NCI-H446 (cell line): ENCODE measurements around the gene LHCGR.

Experiments
- DNase-seq, 2 experiments: peaks; one replicate each; lab custom pipeline; 2025; lab: John Stamatoyannopoulos, UW

The LHCGR gene

DNA sequence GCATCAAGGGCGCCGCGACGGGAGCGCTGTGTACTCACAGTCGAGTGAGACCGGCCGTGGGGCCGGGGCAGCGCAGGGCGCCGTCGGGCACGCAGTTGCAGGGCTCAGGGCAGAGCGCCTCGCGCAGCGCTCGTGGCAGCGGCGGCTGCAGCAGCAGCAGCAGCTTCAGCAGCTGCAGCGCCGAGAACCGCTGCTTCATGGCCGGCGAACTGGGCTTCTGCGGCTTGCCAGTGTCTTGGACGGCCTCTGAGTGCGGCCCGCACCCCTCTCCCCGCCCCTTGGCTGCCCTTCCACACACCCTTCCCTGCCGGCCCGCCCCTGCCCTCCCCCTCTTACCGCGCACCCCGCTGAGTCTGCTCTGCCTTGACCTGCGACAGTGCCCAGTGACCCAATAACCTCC, at the start of gene LHCGR:
TSS of gene LHCGR (minus strand) at position 252 of the 400 bp plus-strand sequence. CDS start at position 199, 53 bp downstream.
- no peak for DNase-seq

DNA sequence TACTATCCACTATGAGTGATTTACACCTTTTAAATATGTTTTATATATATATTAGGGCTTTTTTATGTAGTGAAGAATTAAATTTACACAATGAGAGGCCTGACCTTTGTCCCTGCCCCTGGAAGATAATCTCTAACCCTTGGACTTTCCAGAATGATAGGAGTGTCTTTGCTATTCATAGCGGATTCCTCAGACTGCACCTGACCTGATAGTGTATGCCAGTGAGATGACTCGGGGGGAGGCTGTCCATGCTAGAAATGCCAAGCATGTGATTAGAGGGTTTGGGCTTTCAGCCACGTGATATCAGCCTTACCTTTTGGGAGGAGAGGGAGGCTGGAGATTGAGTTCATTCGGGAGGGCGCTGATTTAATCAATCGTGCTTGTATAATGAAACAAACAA, 44.1 kb upstream of the LHCGR start:
- DNase-seq, result no peak

DNA sequence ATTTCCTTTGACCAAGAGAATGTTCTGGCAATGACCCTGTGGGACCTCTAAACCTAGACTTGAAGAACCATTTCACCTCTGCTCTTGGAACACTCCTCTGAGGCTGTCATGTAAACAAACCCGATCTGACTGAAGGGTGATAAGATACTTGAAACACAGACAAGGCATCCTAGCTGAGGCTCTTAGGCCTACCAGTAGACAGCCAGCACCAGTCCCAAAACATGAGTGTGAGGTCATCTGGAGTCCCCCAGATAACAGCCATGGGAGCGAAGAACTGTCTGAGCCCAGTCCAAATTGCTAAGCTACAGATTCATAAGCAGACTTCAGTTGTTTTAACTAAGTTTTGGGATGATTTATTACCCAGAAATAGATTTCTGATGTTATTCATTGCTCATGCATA, 39.5 kb upstream of the LHCGR start:
- no peak for DNase-seq

DNA sequence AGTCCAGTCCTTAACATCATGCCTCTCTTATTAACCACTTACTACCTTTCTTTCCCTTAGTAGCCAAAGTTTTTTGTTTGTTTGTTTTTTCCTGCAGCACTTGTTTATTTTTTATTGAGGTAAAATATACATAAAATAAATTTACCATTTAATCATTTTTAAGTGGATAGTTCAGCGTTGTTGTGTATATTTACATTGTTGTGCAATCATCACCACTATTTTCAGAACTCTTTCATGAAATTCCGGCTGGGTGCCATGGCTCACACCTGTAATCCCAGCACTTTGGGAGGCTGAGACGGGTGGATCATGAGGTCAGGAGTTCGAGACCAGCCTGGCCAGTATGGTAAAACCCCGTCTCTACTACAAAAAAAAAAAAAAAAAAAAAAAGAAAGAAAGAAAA, 38.1 kb upstream of the LHCGR start:
- DNase-seq, result no peak

DNA sequence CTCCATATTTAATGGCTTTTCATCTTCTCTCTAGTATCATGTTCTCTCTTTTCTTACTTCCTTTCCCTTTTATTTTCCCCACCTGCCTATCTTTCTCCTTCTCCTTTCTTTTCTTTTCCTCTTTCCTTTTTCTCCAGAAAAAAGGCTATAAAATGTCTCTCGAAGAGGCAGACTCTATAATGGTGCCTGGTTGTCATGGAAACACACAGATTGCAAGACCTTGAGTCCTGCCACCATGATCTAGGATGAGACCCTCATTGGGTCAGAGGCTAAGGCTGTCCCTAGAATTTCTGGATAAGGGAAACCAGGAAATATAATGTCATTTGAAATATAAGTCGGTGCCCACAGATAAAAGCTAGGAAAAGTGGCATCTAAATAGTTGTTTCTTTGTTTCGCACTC, 36.5 kb upstream of the LHCGR start:
- DNase-seq, result no peak

DNA sequence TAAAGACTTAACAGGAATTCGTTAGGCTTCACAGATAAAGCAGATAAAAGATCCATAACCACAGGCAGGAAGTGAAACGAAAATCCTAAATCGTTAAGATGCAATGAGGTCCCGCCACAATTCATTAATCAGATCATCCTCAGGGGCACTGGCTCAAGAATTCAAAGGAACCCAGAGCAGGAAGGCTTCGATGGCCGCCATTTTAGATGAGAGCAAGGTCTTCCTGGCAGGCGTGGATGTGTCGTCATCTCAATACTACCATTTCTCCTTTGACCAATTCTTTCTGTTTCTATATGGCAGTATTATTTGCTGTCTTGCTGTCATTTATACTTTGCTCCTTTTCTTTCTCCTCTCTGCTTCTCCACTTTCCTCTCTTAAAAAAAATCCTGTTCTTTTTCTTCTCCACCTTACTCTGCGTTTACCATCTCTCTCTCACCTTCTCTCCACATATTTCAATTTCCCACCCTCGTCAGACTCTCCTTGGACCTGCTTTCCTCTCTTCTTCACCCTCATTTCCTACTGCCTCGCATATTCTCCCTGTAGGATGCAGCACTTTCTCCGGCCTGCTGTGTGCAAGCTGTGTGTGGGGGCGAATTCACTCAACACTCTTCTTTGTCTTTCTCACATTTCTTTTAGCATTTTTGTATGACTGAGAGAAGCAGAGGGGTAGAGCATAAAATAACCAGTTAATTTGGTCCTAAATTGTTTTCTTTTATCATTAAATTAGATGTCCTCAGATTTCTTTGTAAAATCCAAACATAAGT, 35.1 kb upstream of the LHCGR start:
- no peak for DNase-seq

DNA sequence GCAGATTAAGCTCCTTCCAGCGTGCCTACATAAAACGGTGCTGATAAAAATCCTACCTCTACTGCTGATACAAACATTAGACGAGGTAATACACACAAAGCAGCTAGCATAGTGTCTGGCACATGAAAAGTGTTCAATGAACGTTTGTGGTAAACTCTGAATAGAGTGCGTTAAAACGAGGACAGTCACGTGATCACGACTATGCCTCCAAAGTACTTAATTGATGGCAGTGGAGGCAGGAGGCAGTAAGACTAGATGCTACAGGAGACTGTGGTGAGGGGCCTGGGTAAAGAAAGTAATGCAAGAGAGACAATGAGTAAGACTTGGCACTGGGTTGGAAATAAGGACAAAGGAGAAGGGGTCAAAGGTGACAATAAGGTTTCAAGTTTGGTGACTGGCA, 32.1 kb upstream of the LHCGR start:
- DNase-seq, result no peak

DNA sequence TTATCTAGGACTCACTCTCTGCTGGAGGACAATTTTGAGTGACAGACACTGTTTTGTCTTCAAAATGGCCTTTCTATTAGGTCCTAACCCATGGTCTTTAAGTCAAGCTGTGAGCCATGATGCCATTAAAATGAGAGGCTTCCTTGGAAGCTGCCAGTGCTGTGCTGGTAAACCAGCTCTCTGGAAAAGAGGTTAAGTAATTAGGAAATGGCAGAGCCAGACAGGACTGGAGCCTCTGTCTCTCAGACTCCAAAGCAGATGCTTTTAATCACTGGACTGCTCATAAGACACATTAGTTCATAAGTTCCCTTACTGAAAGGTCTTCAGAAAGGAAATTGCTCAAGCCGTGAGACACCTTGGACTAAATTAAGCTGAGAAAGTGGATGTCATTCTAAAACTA, 25.8 kb upstream of the LHCGR start:
- DNase-seq, result no peak

DNA sequence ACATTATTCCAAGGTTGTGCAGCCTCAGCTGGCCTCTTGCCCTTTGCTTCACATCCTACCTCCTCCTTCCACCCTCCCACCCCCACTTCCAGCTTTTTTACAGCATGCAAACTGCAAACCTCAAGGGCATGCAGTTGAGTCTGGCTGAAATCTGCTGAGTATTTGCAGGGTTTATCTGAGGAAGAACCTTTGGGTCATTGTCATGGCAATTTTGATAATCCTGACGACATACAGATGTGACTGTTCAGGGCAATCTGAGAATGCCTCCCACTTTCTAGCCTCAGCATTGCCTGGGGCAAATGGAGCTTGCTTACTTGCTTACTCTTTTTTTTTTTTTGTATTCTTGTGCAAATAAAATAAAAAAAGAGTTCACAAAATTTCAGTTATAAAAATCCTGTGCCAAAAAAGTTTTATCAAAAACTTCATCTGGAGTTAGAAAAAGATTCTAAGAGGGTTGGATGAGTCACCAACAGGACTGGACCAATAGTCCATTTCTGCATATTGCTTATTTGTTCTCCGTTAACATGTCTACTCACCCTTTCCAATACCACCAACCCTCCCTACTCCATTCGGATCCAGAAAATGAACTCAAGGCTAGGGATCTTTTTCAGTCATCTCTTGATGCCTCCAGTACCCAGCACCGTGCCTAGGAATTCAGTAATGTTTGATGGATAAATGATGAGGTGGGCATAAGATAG, 23.6 kb upstream of the LHCGR start:
- DNase-seq, result no peak

DNA sequence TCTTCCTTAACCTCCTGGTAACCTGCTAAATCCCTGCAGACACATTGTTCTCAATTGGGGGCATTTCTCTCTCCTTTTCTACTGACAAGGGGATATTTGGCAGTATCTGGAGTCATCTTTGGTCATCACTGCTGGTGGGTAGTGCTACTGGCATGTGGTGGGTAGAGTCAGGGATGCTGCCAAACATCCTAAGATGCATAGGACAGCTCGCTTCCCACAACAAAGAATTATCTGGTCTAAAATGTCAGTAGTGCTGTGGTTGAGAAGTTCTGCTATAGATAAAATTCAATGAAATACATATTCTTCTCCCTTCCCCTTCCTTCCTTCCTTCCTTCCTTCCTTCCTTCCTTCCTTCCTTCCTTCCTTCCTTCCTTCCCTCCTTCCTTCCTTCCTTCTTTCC, 18.7 kb upstream of the LHCGR start:
- no peak for DNase-seq

DNA sequence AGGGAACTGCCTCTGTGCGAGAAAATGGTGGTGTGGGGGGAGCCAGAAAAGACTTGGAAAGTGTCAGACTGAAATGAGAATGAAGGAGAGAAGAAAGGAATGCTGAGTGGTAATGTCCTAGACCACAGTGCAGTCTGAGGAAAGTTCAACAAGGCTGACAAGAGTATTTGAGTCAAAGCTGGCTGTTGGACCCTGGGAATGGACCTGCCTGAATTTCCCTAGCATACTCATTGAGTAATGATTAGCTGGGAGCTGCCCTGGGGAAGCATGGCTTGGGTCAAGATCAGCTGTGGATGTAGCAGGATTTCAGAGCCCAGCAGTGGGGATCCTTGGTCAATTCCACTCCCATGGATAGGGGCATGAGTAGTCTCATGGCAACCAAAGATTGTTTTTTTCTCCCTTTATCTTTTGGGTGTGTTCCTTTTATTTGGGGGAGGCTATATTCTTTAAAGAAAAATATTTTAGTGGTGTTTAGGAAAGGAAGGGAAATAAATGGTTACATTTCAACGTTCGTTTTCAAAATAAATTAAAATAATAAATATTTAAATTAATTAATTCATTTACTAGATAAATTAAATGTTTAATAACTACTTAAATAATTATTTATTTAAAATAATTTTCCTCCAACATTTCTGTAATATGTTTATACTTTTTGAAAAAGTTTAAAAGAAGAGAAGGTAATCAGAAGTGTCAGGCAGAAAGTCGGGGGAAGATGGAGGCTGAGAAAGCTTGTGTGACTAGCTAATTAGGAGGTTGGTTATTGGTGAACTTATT, 15.9 kb upstream of the LHCGR start:
- DNase-seq, result no peak

DNA sequence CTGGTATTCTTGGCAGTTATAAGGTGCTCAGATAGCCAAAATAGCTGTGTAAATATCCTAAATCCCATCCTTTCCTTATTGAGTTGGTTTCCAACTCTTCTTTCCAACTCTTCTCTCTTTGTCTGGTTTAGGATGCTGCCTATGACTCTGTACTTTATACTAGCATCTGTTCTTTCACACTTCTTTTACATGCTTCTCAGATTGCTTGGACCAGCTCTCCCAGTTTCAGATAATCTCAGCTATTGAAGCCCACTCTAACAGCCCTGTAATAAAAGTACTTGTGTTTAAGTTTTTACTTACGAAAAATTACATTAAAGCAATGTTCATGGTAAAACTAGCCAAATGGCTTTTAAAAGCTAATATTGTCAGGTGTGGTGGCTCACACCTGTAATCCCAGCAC, 14.7 kb upstream of the LHCGR start:
- no peak for DNase-seq

DNA sequence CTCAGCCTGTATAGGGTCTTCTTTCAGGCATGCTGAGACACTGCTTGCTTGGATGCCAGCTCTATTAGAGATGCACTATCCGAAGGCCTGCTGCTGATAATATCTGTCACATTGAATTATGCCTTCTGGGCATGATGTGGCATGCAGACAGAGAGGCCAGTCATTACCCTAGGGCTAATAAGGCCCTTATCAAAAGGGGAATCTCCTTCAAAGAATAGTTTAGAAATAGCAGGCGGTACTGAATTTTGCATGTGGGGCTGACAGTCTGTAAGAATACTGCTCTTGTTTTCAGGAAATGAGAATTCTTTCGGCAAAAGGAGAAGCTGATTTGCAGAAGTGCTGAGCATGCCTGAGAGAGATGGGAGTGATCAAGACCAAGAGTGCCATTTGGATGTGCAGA, 13.1 kb upstream of the LHCGR start:
- DNase-seq, result no peak

DNA sequence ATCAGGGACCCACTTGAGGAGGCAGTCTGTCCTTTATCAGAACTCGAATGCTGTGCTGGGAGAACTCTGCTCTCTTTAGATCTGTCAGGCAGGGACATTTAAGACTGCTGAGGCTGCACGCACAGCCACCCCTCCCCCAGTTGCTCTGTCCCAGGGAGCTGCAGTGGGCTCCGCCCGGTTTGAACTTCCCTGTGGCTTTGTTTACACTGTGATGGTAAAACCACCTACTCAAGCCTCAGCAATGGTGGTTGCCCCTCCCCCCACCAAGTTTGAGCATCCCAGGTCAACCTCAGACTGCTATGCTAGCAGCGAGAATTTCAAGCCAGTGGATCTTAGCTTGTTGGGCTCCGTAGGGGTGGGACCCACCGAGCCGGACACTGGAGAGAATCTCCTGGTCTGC, 11.8 kb upstream of the LHCGR start:
- no peak for DNase-seq

DNA sequence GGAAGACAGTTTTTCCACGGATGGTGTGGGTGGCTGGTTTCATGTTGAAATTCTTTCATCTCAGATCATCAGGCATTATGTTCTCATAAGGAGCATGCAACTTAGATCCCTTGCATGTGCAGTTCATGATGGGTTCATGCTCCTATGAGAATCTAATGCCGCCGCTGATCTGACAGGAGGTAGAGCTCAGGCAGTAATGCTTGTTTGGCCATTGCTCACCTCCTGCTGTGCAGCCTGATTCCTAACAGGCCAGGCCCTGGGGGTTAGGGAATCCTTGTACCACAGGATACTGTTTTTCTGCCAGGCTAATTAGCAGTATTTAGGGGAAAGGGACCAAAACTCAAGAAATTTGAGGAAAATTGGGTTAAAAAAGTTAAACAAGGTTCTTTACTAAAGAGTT, 5.3 kb upstream of the LHCGR start:
- no peak for DNase-seq

DNA sequence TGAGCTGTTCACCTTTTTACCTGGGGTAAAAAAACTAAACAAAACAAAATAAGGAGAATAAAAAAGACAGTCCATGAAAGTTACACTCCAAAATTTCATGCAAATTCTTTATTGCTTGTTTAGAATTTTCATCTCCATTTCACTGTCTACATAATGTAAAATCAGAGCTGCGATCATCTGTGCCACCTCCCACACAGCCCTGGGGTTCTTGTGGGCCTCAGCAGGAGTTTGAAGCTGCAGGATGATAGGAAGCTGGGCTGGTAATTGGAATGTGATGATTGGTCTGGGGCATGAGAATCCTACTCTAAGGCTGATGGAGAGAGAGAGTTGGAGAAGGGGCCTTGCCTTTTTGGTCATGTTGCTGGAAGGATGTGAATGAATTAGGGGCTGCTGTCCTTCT, 4.2 kb upstream of the LHCGR start:
- DNase-seq, result no peak

DNA sequence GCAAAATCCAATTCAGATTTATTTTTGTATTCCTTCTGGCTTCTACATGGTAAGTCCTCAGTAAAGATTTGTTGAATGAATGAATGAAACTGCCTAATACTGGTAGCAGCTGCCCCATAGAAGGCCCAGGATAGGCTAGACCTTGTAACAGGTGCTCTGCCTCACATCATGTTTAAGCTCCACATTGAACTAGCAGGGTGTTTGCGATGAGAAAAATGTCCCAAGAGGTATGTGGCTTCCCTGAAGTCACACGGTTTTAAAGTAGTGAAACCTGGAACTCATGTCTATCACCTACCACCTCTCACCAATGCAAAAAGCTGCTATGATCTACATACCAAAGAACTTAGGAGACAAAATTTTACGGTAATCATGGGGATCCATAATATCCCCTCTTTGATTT, 765 bp upstream of the LHCGR start:
- DNase-seq, result no peak

DNA sequence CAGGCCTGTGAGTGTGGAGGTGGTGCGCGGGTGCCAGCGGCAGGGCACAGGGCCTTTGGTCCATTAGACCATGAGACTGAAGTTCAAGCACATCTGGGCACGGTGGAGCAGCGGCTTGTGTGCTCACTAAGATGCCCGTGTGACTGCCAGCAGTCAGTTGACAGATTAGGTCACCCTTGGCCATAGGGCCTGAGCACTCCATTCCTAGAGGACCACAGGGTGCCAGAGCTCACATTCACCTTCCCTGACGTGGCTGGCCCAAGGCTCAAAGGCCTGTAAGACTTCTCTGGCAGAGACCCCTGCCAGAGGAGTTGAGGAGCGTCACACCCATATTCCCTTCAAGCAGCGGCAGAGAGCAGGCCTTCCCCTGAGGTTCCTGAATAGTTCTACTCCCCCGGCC, 650 bp downstream of the LHCGR start:
- no peak for DNase-seq

DNA sequence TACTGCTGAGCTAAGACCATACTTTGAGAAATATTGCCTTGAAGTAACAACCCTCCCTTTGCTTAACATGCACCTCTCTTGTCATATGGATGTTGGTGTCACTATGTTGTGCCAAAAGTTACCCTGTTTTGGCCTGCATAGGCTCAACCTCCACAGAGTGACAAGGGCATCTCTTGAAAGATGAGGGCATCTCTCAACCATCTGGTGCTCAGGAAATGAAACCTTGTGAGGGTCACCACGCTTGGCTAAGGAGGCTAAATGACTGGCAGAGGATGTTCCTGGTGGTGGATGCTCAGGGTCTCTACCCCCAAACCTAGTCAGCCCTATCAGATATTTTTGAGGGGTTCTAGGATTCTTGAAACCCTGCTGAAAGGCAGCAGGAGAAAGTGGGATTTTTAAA, 2.3 kb downstream of the LHCGR start:
- DNase-seq, result no peak

DNA sequence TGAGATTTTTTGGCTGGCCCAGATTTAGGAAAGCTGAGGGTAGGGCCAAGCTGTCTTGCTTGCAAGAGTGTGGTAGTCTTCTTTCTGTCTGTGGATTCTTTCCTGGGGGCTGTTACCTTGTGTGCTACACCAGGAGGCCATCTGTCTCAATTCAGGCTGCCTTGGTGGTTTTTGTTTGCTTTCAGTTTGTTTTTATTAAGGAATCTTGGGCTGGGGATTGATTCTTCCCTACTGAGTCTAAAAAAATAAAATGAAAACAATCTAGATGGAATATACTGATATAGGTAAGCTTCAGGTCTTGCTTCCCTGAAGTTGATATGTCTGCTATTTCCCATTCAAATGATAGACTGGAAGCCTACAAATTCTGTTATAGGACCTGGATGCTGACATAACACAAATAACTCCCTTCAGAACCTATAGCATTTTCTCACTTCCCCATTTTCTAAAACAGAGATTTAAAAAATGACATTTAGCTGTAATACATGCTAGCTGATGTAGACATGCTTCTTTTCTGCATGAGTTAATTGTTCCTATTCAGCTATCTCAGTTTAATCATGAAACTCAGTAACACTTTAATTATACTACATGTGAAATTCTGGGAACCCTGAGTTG, 5.3 kb downstream of the LHCGR start:
- DNase-seq, result no peak

DNA sequence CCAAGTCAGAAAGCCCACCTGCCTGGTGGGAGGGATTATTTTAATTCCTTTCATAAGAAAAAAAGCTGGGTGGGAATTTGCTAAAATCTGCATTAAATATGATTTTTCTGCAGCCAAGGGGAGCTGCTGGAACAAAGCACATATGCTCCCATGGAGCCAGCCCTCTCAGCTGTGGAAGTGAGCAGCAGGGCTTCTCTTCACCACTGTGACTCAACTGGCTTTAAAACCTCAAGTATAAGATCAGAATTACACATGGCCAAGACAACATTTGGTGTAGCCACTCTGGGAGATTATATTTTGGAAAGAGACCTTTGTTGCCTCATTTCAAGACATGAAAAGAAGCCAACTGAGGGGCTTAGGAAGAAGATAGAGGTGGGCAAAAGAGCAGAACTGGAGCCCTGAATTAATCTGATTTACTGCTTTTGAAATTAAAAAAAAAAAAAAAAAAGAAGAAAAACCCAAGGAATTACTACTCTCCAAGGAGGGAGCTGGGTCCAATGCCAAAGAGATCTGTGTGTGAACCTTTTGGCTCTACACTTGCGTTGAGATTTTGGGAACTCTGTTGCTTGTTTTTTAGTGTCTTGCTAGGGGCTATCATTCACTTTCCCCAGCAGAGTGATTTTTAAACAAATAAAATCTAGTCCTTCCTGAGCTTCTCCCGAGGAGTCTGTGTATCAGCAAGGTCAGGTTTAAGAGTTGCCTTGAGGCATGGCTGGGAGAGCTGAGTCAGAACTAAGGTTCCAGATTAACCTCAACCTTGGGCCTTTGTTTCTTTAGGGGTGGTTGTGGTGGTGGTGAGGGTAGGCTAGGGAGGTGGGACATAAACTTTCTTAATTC, 6.0 kb downstream of the LHCGR start:
- no peak for DNase-seq

DNA sequence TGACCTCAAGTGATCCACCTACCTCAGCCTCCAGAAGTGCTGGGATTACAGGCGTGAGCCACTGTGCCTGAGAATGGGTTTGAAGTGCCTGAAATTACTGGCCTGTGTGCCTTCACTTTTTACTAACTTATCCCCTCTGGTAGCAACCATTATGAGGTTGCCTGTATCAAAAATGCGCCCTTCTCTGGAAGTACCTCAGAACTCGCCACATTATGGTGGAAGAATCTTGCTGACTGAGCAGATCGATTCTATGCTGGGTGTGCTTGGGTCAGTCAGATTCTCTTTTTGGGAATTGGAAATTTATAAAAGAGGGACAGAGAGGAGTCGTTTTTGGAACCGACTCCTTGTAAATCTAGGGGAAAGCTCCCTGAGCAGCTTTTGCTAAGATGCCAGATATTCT, 8.2 kb downstream of the LHCGR start:
- no peak for DNase-seq
